Bone marrow (tissue), 2 donors: Measurements from ENCODE around the gene HIF3A.
A peak's percentile ranks its signal among the peaks of the same experiment; 100 is the strongest.
"Not testable (repeated sequence)": the region's sequence is repeated elsewhere in the genome, so short reads cannot be mapped to it uniquely, and the experiment has no call there.

Experiments
- DNase-seq, 2 donors: peaks; one replicate each; lab custom pipeline; 2025; lab: John Stamatoyannopoulos, UW

Gene HIF3A

GRCh38 chr19:46296722-46297461, at the start of gene HIF3A:
Gene HIF3A, plus strand, starts transcription at chr19:46297042. Its CDS starts 35 bp downstream, at chr19:46297077.
- no peak for DNase-seq

GRCh38 chr19:46250076-46250735, 46.6 kb upstream of the HIF3A start:
- no peak for DNase-seq

- no peak for DNase-seq
Observed at GRCh38 chr19:46251416-46251815, 45.4 kb upstream of the HIF3A start.

GRCh38 chr19:46254776-46255175, 42.1 kb upstream of the HIF3A start:
- DNase-seq = no peak

- DNase-seq = no peak
Observed at GRCh38 chr19:46256855-46257254, 40.0 kb upstream of the HIF3A start.

GRCh38 chr19:46261501-46261900, 35.3 kb upstream of the HIF3A start:
- not testable (repeated sequence) for DNase-seq

GRCh38 chr19:46262684-46263296, 34.1 kb upstream of the HIF3A start:
- DNase-seq = not testable (repeated sequence)

- not testable (repeated sequence) for DNase-seq
Observed at GRCh38 chr19:46264801-46265200, 32.0 kb upstream of the HIF3A start.

GRCh38 chr19:46265217-46265828, 31.5 kb upstream of the HIF3A start:
- peak; percentile 14 to 40 for DNase-seq

GRCh38 chr19:46269101-46269500, 27.7 kb upstream of the HIF3A start:
- DNase-seq = no peak

GRCh38 chr19:46270521-46271256, 26.2 kb upstream of the HIF3A start:
- DNase-seq = no peak

- no peak for DNase-seq
Observed at GRCh38 chr19:46271481-46272197, 25.2 kb upstream of the HIF3A start.

- DNase-seq = not testable (repeated sequence)
Observed at GRCh38 chr19:46273931-46274330, 22.9 kb upstream of the HIF3A start.

- no peak for DNase-seq
Observed at GRCh38 chr19:46279177-46279576, 17.7 kb upstream of the HIF3A start.

GRCh38 chr19:46283771-46284170, 13.1 kb upstream of the HIF3A start:
- DNase-seq = no peak

GRCh38 chr19:46284635-46285034, 12.2 kb upstream of the HIF3A start:
- DNase-seq = no peak

- no peak for DNase-seq
Observed at GRCh38 chr19:46287585-46287984, 9.3 kb upstream of the HIF3A start.

- DNase-seq = no peak
Observed at GRCh38 chr19:46288896-46289588, 7.8 kb upstream of the HIF3A start.

- DNase-seq = no peak
Observed at GRCh38 chr19:46289724-46290619, 6.9 kb upstream of the HIF3A start.

- no peak for DNase-seq
Observed at GRCh38 chr19:46291829-46292228, 5.0 kb upstream of the HIF3A start.
